ENCODE results near the gene PRX.

PRX gene

GRCh38 chr19:40356681-40357595 is 56.2 kb downstream of the PRX start:
- Histone ChIP-seq H2BK5ac (ENCODE audit: low read depth, low read length, poor library complexity) (no peak overlapping the region), H4K12ac (ENCODE audit: low read depth, low read length) (no peak overlapping the region), H3K79me2 (ENCODE audit: control insufficient read depth, insufficient read depth, low read length, poor library complexity) (no peaks in the 10 kb centered on the region), H3K79me1 (ENCODE audit: low read length) (peaks cover 6% of the 10 kb centered on the region), H4K8ac (ENCODE audit: low read depth, low read length) (no peak overlapping the region), H3K14ac (ENCODE audit: low read length) (no peak overlapping the region), H3K36me3 (ENCODE audit: control insufficient read depth in 1 of 2, insufficient read depth in 2 of 2, low read length in 2 of 2) (peaks cover 2% of the 10 kb centered on the region in 2 experiments), H4K91ac (ENCODE audit: low read depth, low read length) (no peak overlapping the region), H3K9me3 (ENCODE audit: insufficient read depth, low read depth, low read length) (no peaks in the 10 kb centered on the region), H3K4ac (ENCODE audit: low read depth, low read length) (no peak overlapping the region), H3K4me2 (ENCODE audit: low read length) (no peak overlapping the region), H2BK12ac (ENCODE audit: low read length) (no peak overlapping the region), H3K27me3 (ENCODE audit: insufficient read depth, low read length) (no peaks in the 10 kb centered on the region), H3K23ac (ENCODE audit: low read length) (no peak overlapping the region), H2AK5ac (ENCODE audit: low read length) (no peak overlapping the region), H2BK120ac (ENCODE audit: insufficient read depth, low read length, poor library complexity) (no peak overlapping the region), H3K18ac (ENCODE audit: low read length) (no peak overlapping the region), H2AFZ (ENCODE audit: insufficient read depth, low read length, poor library complexity) (no peak overlapping the region), H3K4me3 (ENCODE audit: low read depth, low read length) (no peak overlapping the region), H3K9ac (ENCODE audit: low read length) (no peak overlapping the region), H3K27ac (ENCODE audit: low read depth, low read length) (no peak overlapping the region), H3K4me1 (ENCODE audit: control insufficient read depth in 1 of 2, insufficient read depth in 2 of 2, low read length in 2 of 2) (peaks cover 16 to 18% of the 10 kb centered on the region in 2 experiments)
- no peak for DNase-seq
- no CpG with 5 or more reads among the region's 6 CpGs for WGBS (ENCODE audit: extremely low coverage, insufficient coverage, insufficient read length)

DNA sequence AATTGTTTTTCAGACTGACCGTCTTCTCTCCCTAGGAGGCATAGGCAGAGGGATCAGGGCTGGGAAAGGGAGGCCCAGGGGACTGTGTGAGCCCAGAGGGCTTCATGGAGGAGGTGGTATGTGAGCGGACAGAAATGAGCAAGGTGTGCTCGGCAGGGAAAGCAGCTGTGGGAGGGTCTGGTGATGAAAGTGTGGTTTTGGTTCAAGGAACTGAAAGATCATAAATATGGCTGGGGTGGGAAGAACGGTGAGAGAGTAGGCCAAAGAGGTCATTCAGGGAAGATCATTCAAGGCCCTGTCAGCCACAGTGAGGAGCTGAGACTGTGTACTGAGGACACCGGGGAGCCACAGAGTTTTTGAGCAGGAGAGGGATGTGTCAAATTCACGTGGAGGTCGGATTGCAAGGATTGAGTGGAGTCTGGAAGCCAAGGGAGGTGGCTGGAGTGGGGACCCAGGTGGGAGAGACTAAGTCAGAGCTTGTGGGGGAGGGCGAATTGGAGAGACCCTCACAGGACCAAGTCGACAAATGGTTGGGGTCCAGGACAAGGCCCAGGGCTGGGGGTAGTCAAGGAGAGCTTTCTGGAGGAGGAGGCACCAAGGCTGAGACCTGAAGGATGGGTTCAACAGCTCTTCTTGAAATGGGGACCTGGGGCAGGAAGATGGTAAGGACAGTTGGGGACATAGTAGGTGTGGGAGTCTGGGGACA is 57.0 kb downstream of the PRX start:
- H4K8ac ChIP-seq (ENCODE audit: low read depth, low read length) = no peak overlapping the region
- WGBS (ENCODE audit: extremely low coverage, insufficient coverage, insufficient read length) = no CpG with 5 or more reads among the region's 9 CpGs
- H2AFZ ChIP-seq (ENCODE audit: insufficient read depth, low read length, poor library complexity) = no peak overlapping the region
- H3K79me1 ChIP-seq (ENCODE audit: low read length) = peaks cover 6% of the 10 kb centered on the region
- H3K14ac ChIP-seq (ENCODE audit: low read length) = no peak overlapping the region
- H2BK120ac ChIP-seq (ENCODE audit: insufficient read depth, low read length, poor library complexity) = no peak overlapping the region
- H3K27ac ChIP-seq (ENCODE audit: low read depth, low read length) = no peak overlapping the region
- DNase-seq = no peak
- H3K23ac ChIP-seq (ENCODE audit: low read length) = no peak overlapping the region
- no peak overlapping the region for H3K4ac ChIP-seq (ENCODE audit: low read depth, low read length)
- H3K9me3 ChIP-seq (ENCODE audit: insufficient read depth, low read depth, low read length) = peaks cover 2% of the 10 kb centered on the region
- no peaks in the 10 kb centered on the region for H3K79me2 ChIP-seq (ENCODE audit: control insufficient read depth, insufficient read depth, low read length, poor library complexity)
- peaks cover 12 to 13% of the 10 kb centered on the region in 2 experiments for H3K4me1 ChIP-seq (ENCODE audit: control insufficient read depth in 1 of 2, insufficient read depth in 2 of 2, low read length in 2 of 2)
- H4K12ac ChIP-seq (ENCODE audit: low read depth, low read length) = no peak overlapping the region
- H2BK5ac ChIP-seq (ENCODE audit: low read depth, low read length, poor library complexity) = no peak overlapping the region
- no peak overlapping the region for H4K91ac ChIP-seq (ENCODE audit: low read depth, low read length)
- H3K18ac ChIP-seq (ENCODE audit: low read length) = no peak overlapping the region
- no peaks in the 10 kb centered on the region for H3K27me3 ChIP-seq (ENCODE audit: insufficient read depth, low read length)
- no peak overlapping the region for H2AK5ac ChIP-seq (ENCODE audit: low read length)
- H3K4me2 ChIP-seq (ENCODE audit: low read length) = no peak overlapping the region
- H3K4me3 ChIP-seq (ENCODE audit: low read depth, low read length) = no peak overlapping the region
- no peak overlapping the region for H2BK12ac ChIP-seq (ENCODE audit: low read length)
- H3K9ac ChIP-seq (ENCODE audit: low read length) = no peak overlapping the region
- H3K36me3 ChIP-seq (ENCODE audit: control insufficient read depth in 1 of 2, insufficient read depth in 2 of 2, low read length in 2 of 2) = peaks cover 2 to 6% of the 10 kb centered on the region in 2 experiments

DNA sequence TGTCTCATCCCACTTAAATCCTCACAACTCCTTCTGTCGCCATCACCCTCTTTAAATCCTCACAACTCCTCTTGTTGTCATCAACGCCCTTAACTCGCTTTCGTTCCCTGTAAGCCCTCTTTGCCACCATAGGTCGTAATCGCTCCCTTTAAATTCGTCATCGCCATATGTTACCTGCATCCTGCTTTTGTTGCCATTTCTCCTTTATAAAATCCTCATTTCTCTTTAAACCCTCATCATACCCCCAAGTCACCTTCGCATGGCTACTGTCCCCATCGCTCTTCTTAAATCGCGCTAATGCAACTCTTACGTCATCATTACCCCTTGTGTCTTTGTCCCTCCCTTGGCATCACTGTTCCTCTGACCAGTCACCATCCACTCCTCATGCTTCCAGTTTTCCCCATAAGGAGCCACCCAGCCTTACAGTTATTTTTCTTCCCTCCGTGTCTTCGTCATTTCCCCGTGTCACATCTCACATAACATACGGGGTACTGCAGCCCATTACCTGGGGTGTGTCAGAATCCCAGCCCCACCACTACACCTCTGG is 64.1 kb downstream of the PRX start:
- H4K8ac ChIP-seq (ENCODE audit: low read depth, low read length) = peak overlapping the region; percentile 49
- H3K4me1 ChIP-seq (ENCODE audit: control insufficient read depth in 1 of 2, insufficient read depth in 2 of 2, low read length in 2 of 2) = peaks cover 7 to 8% of the 10 kb centered on the region in 2 experiments
- peak overlapping the region; percentile 91 for H3K23ac ChIP-seq (ENCODE audit: low read length)
- H3K4me3 ChIP-seq (ENCODE audit: low read depth, low read length) = peak overlapping the region; percentile 67
- H3K14ac ChIP-seq (ENCODE audit: low read length) = peak overlapping the region; percentile 47
- peak in 1 of 2 donors; percentile 44 for DNase-seq
- H4K12ac ChIP-seq (ENCODE audit: low read depth, low read length) = peak overlapping the region; percentile 78
- H2BK5ac ChIP-seq (ENCODE audit: low read depth, low read length, poor library complexity) = no peak overlapping the region
- H3K27me3 ChIP-seq (ENCODE audit: insufficient read depth, low read length) = no peaks in the 10 kb centered on the region
- peak overlapping the region; percentile 30 for H3K27ac ChIP-seq (ENCODE audit: low read depth, low read length)
- H3K18ac ChIP-seq (ENCODE audit: low read length) = peak overlapping the region; percentile 67
- WGBS (ENCODE audit: extremely low coverage, insufficient coverage, insufficient read length) = 100% methylated on average over 4 of the region's 17 CpGs
- H2AFZ ChIP-seq (ENCODE audit: insufficient read depth, low read length, poor library complexity) = peak overlapping the region; percentile 26
- H2BK120ac ChIP-seq (ENCODE audit: insufficient read depth, low read length, poor library complexity) = no peak overlapping the region
- H4K91ac ChIP-seq (ENCODE audit: low read depth, low read length) = peak overlapping the region; percentile 36
- H3K4me2 ChIP-seq (ENCODE audit: low read length) = peak overlapping the region; percentile 64
- H2AK5ac ChIP-seq (ENCODE audit: low read length) = peak overlapping the region; percentile 40
- peaks cover 2% of the 10 kb centered on the region for H3K9me3 ChIP-seq (ENCODE audit: insufficient read depth, low read depth, low read length)
- H3K79me2 ChIP-seq (ENCODE audit: control insufficient read depth, insufficient read depth, low read length, poor library complexity) = peaks cover 9% of the 10 kb centered on the region
- H3K36me3 ChIP-seq (ENCODE audit: control insufficient read depth in 1 of 2, insufficient read depth in 2 of 2, low read length in 2 of 2) = peaks cover 0 to 6% of the 10 kb centered on the region in 2 experiments
- no peak overlapping the region for H2BK12ac ChIP-seq (ENCODE audit: low read length)
- peaks cover 9% of the 10 kb centered on the region for H3K79me1 ChIP-seq (ENCODE audit: low read length)
- peak overlapping the region; percentile 50 for H3K4ac ChIP-seq (ENCODE audit: low read depth, low read length)
- H3K9ac ChIP-seq (ENCODE audit: low read length) = peak overlapping the region; percentile 81

- peak; percentile 100 for DNase-seq
- H3K36me3 ChIP-seq (ENCODE audit: control insufficient read depth in 1 of 2, insufficient read depth in 2 of 2, low read length in 2 of 2) = peaks cover 2 to 7% of the 10 kb centered on the region in 2 experiments
- H3K9me3 ChIP-seq (ENCODE audit: insufficient read depth, low read depth, low read length) = peaks cover 2% of the 10 kb centered on the region
- peak within 1 kb of the TSS; percentile 91 for H3K23ac ChIP-seq (ENCODE audit: low read length)
- peak within 1 kb of the TSS; percentile 40 for H2AK5ac ChIP-seq (ENCODE audit: low read length)
- H3K79me1 ChIP-seq (ENCODE audit: low read length) = peaks cover 9% of the 10 kb centered on the region
- peak within 1 kb of the TSS; percentile 78 for H4K12ac ChIP-seq (ENCODE audit: low read depth, low read length)
- peak within 1 kb of the TSS; percentile 66 for H3K14ac ChIP-seq (ENCODE audit: low read length)
- peak within 1 kb of the TSS; percentile 67 for H2BK5ac ChIP-seq (ENCODE audit: low read depth, low read length, poor library complexity)
- peak within 1 kb of the TSS; percentile 30 for H2AFZ ChIP-seq (ENCODE audit: insufficient read depth, low read length, poor library complexity)
- H3K27me3 ChIP-seq (ENCODE audit: insufficient read depth, low read length) = no peaks in the 10 kb centered on the region
- peak within 1 kb of the TSS; percentile 36 for H4K91ac ChIP-seq (ENCODE audit: low read depth, low read length)
- peak within 1 kb of the TSS; percentile 91 for H3K4me3 ChIP-seq (ENCODE audit: low read depth, low read length)
- H2BK12ac ChIP-seq (ENCODE audit: low read length) = no peak within 1 kb of the TSS
- H4K8ac ChIP-seq (ENCODE audit: low read depth, low read length) = peak within 1 kb of the TSS; percentile 80
- peak within 1 kb of the TSS; percentile 32 for H3K27ac ChIP-seq (ENCODE audit: low read depth, low read length)
- peak within 1 kb of the TSS; percentile 67 for H3K18ac ChIP-seq (ENCODE audit: low read length)
- peak within 1 kb of the TSS; percentile 86 for H3K9ac ChIP-seq (ENCODE audit: low read length)
- peaks cover 7 to 9% of the 10 kb centered on the region in 2 experiments for H3K4me1 ChIP-seq (ENCODE audit: control insufficient read depth in 1 of 2, insufficient read depth in 2 of 2, low read length in 2 of 2)
- no CpG with 5 or more reads among the region's 77 CpGs for WGBS (ENCODE audit: extremely low coverage, insufficient coverage, insufficient read length)
- peak within 1 kb of the TSS; percentile 72 for H3K4me2 ChIP-seq (ENCODE audit: low read length)
- peak within 1 kb of the TSS; percentile 68 for H3K4ac ChIP-seq (ENCODE audit: low read depth, low read length)
- peak within 1 kb of the TSS; percentile 35 for H2BK120ac ChIP-seq (ENCODE audit: insufficient read depth, low read length, poor library complexity)
- peaks cover 9% of the 10 kb centered on the region for H3K79me2 ChIP-seq (ENCODE audit: control insufficient read depth, insufficient read depth, low read length, poor library complexity)
Observed at GRCh38 chr19:40348125-40348913, 64.9 kb downstream of the PRX start, which contains the start of the genes C19orf47 and PLD3. Gene C19orf47, minus strand, starts transcription at chr19:40348397. Its CDS starts 6,540 bp downstream, at chr19:40341857. Gene PLD3, plus strand, starts transcription at chr19:40348695. Its CDS starts 17,789 bp downstream, at chr19:40366484.

All from trophoblast cell (in vitro differentiated cells and primary cell).